GM21717 (cell line): ENCODE results near the gene TLR10.
A peak's percentile ranks its signal among the peaks of the same experiment; 100 is the strongest.
"Not testable (repeated sequence)": the region's sequence is repeated elsewhere in the genome, so short reads cannot be mapped to it uniquely, and the experiment has no call there.

Experiments
- ATAC-seq: cut with Tn5 transposase; IDR thresholded peaks from one replicate; pipeline ENCODE4 v1.9.1; 2021; ENCODE audit warnings: mild to moderate bottlenecking, moderate library complexity; ENCODE audit not compliant: unreplicated experiment

The TLR10 gene

GRCh38 chr4:38768968-38769394 is 13.8 kb downstream of the TLR10 start:
- ATAC-seq: no peak

- ATAC-seq: not testable (repeated sequence)
Observed at GRCh38 chr4:38766940-38767339, 15.8 kb downstream of the TLR10 start.

- no peak for ATAC-seq
Observed at GRCh38 chr4:38765382-38765781, 17.4 kb downstream of the TLR10 start.

- no peak for ATAC-seq
Observed at GRCh38 chr4:38764277-38764676, 18.5 kb downstream of the TLR10 start.

GRCh38 chr4:38762560-38762959 is 20.2 kb downstream of the TLR10 start:
- no peak for ATAC-seq

- no peak for ATAC-seq
Observed at GRCh38 chr4:38759790-38760122, 23.0 kb downstream of the TLR10 start.

GRCh38 chr4:38759113-38759789 is 23.5 kb downstream of the TLR10 start:
- ATAC-seq: no peak

GRCh38 chr4:38757945-38758600 is 24.7 kb downstream of the TLR10 start:
- no peak for ATAC-seq

GRCh38 chr4:38752941-38753806 is 29.6 kb downstream of the TLR10 start:
- ATAC-seq: no peak

- peak; percentile 87 for ATAC-seq
Observed at GRCh38 chr4:38752372-38752940, 30.3 kb downstream of the TLR10 start.

GRCh38 chr4:38751341-38752010 is 31.3 kb downstream of the TLR10 start:
- ATAC-seq: no peak

GRCh38 chr4:38749336-38749735 is 33.5 kb downstream of the TLR10 start:
- no peak for ATAC-seq

GRCh38 chr4:38747629-38748028 is 35.2 kb downstream of the TLR10 start:
- no peak for ATAC-seq

GRCh38 chr4:38745881-38746280 is 36.9 kb downstream of the TLR10 start:
- ATAC-seq: no peak

- ATAC-seq: no peak
Observed at GRCh38 chr4:38743866-38744265, 38.9 kb downstream of the TLR10 start.

- no peak for ATAC-seq
Observed at GRCh38 chr4:38740303-38740702, 42.5 kb downstream of the TLR10 start.

GRCh38 chr4:38738940-38739803 is 43.6 kb downstream of the TLR10 start:
- ATAC-seq: no peak

- no peak for ATAC-seq
Observed at GRCh38 chr4:38735870-38736269, 46.9 kb downstream of the TLR10 start.

- no peak for ATAC-seq
Observed at GRCh38 chr4:38734911-38735310, 47.9 kb downstream of the TLR10 start.

- ATAC-seq: no peak
Observed at GRCh38 chr4:38734446-38734845, 48.3 kb downstream of the TLR10 start.
